Measurements from ENCODE around the gene BLNK. TPM values are rescaled to one million over a fixed set of nuclear protein-coding genes. Genes with fewer than 3 reads are reported as not detected.

Gene BLNK
- not detected for polyA plus RNA-seq (2012; ENCODE audit: insufficient read length, low read depth)

GRCh38 chr10:96271016-96271815, at the start of gene BLNK:
BLNK (minus strand) TSS chr10:96271569; CDS start chr10:96271398, 171 bp downstream.
- TF ChIP-seq POLR2AphosphoS5 (IDR thresholded peaks at IDR 0.05; ENCODE audit: low read depth, low read length) (no peak), TAF1 (IDR thresholded peaks at IDR 0.05; ENCODE audit: borderline replicate concordance, insufficient read depth, low read length) (no peak), SIN3A (IDR thresholded peaks at IDR 0.05; ENCODE audit: borderline replicate concordance, insufficient read depth, low read length) (no peak), REST (IDR thresholded peaks at IDR 0.05; ENCODE audit: insufficient read depth in 1 of 2, low read depth in 2 of 2, low read length in 2 of 2) (no peak), FOXP2 (optimal IDR thresholded peaks at IDR 0.05; ENCODE audit: borderline replicate concordance, extremely low read depth, extremely low read length, insufficient read depth) (no peak)

GRCh38 chr10:96319754-96320474, 48.5 kb upstream of the BLNK start:
- TF ChIP-seq TAF1 (IDR thresholded peaks at IDR 0.05; ENCODE audit: borderline replicate concordance, insufficient read depth, low read length) (no peak), POLR2AphosphoS5 (IDR thresholded peaks at IDR 0.05; ENCODE audit: low read depth, low read length) (no peak), REST (IDR thresholded peaks at IDR 0.05; ENCODE audit: insufficient read depth in 1 of 2, low read depth in 2 of 2, low read length in 2 of 2) (no peak), FOXP2 (optimal IDR thresholded peaks at IDR 0.05; ENCODE audit: borderline replicate concordance, extremely low read depth, extremely low read length, insufficient read depth) (no peak), SIN3A (IDR thresholded peaks at IDR 0.05; ENCODE audit: borderline replicate concordance, insufficient read depth, low read length) (no peak)

GRCh38 chr10:96317067-96317833, 45.9 kb upstream of the BLNK start:
- TF ChIP-seq FOXP2 (optimal IDR thresholded peaks at IDR 0.05; ENCODE audit: borderline replicate concordance, extremely low read depth, extremely low read length, insufficient read depth) (no peak), REST (IDR thresholded peaks at IDR 0.05; ENCODE audit: insufficient read depth in 1 of 2, low read depth in 2 of 2, low read length in 2 of 2) (no peak), SIN3A (IDR thresholded peaks at IDR 0.05; ENCODE audit: borderline replicate concordance, insufficient read depth, low read length) (no peak)

GRCh38 chr10:96313344-96313743, 42.0 kb upstream of the BLNK start:
- TF ChIP-seq FOXP2 (optimal IDR thresholded peaks at IDR 0.05; ENCODE audit: borderline replicate concordance, extremely low read depth, extremely low read length, insufficient read depth) (no peak), SIN3A (IDR thresholded peaks at IDR 0.05; ENCODE audit: borderline replicate concordance, insufficient read depth, low read length) (no peak), POLR2AphosphoS5 (IDR thresholded peaks at IDR 0.05; ENCODE audit: low read depth, low read length) (no peak), TAF1 (IDR thresholded peaks at IDR 0.05; ENCODE audit: borderline replicate concordance, insufficient read depth, low read length) (no peak), REST (IDR thresholded peaks at IDR 0.05; ENCODE audit: insufficient read depth in 1 of 2, low read depth in 2 of 2, low read length in 2 of 2) (no peak)
